ENCODE data around the gene ZBTB4.
"Not testable (repeated sequence)": the region's sequence is repeated elsewhere in the genome, so short reads cannot be mapped to it uniquely, and the experiment has no call there.

Gene ZBTB4

GRCh38 chr17:7486181-7486580 is 6.8 kb upstream of the ZBTB4 start:
- in situ Hi-C loops (cut with MboI; ENCODE audit: low sequenced_read_pairs, unreplicated experiment), result no loop called here
- no peak for DNase-seq (ENCODE audit: low spot score)
- TF ChIP-seq CTCF (IDR thresholded peaks at IDR 0.05; ENCODE audit: borderline replicate concordance, control extremely low read depth, extremely low read depth, insufficient read depth, missing control alignments), result no peak

DNA sequence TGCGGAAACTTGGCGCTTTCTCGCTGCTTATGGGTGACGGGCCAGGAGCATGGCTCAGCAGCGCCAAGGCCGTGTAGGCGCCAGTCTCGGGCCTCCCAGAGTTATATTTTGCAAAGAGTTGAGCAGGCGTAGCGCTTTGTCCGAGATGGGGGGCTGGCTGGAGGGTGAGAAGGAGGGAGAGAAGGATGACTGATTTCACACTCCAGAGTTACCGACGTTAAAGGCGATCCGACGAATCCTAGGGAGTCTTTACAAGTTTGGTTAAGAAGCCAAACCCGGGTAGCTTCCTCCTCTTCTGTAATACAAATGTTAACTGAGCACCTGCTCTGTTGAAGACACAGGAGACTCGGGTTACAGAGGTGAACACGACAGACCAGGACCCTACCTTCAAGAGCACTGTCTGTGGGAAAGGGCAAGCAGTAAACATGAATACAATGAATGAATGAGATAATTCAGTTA is 5.5 kb upstream of the ZBTB4 start:
- no peak for TF ChIP-seq CTCF (IDR thresholded peaks at IDR 0.05; ENCODE audit: borderline replicate concordance, control extremely low read depth, extremely low read depth, insufficient read depth, missing control alignments)
- no peak for DNase-seq (ENCODE audit: low spot score)
- in situ Hi-C loops (cut with MboI; ENCODE audit: low sequenced_read_pairs, unreplicated experiment), result no loop called here

- DNase-seq (ENCODE audit: low spot score), result peak; percentile 99
- no peak for TF ChIP-seq CTCF (IDR thresholded peaks at IDR 0.05; ENCODE audit: borderline replicate concordance, control extremely low read depth, extremely low read depth, insufficient read depth, missing control alignments)
- in situ Hi-C loops (cut with MboI; ENCODE audit: low sequenced_read_pairs, unreplicated experiment), result no loop called here
Observed at GRCh38 chr17:7484067-7484918, 4.9 kb upstream of the ZBTB4 start, which contains the start of gene POLR2A. TSS of gene POLR2A (plus strand) at chr17:7484366.

DNA sequence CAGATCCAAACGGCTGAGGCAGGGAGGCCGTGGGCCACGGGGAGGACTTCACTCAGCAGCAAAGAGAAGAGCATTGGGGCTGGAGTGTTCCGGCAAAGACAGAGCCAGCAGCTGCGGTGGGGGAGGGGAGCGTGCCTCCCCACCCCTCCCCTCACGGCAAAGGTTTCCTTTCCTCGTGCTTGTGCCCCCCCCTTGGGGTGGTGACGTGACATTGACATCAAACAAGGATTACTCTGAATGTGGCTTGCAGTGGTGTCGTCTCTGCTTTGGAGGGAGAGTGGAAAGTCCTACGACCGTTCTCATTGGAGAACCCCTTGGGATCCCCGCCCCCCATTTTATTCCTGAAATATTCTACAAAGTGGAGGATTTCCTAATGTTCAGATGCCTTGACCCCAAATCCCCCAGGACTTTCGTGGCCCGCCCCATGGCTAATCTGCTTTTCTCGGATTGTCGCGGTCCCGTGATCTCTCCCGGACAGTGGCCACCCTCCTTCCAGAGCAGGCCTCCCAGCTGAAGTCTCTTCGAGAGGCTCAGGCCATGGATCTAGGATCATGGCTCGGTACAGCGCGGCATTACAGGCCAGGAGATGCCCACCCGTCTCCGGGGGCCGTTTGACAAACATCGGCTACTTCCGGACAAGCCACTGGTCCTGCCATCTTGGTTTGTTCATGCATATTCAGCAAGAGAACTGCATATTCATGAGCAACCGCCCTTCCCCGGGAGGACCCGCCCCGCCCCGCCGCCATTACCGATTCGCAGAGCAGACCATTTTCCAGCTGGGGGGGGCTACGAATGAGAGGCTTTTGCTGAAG is 4.0 kb upstream of the ZBTB4 start:
- DNase-seq (ENCODE audit: low spot score), result peak; percentile 92
- in situ Hi-C loops (cut with MboI; ENCODE audit: low sequenced_read_pairs, unreplicated experiment), result no loop called here
- no peak for TF ChIP-seq CTCF (IDR thresholded peaks at IDR 0.05; ENCODE audit: borderline replicate concordance, control extremely low read depth, extremely low read depth, insufficient read depth, missing control alignments)

- in situ Hi-C loops (cut with MboI; ENCODE audit: low sequenced_read_pairs, unreplicated experiment); DNase-seq (ENCODE audit: low spot score): not testable (repeated sequence)
Observed at GRCh38 chr17:7482742-7483088, 3.3 kb upstream of the ZBTB4 start.

DNA sequence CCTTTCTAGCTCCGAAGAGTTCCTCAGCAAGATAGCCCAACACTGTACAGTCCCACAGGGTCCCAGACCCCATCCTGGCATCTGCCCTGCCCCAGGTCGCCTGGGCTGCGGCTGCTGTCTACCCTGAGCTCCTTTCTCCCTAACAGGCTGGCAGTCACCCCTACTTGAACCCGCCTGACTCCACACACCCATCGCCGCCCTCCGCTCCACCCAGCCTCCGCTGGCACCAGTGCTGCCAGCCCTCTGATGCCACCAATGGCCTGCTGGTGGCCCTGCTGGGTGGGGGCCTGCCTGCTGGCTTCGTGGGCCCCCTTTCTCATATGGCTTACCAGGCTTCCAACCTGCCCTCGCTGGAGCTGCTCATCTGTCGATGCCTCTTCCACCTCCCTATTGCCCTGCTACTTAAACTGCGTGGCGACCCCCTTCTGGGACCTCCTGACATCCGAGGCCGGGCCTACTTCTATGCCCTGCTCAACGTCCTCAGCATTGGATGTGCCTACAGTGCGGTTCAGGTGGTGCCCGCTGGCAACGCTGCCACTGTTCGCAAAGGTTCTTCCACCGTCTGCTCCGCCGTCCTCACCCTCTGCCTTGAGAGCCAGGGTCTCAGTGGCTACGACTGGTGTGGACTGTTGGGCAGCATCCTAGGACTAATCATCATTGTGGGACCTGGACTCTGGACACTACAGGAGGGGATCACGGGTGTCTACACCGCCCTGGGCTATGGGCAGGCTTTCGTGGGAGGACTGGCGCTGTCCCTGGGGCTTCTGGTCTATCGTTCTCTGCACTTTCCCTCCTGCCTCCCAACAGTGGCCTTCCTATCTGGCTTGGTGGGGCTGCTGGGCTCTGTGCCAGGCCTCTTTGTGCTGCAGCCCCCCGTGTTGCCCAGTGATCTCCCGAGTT is 2.7 kb upstream of the ZBTB4 start:
- in situ Hi-C loops (cut with MboI; ENCODE audit: low sequenced_read_pairs, unreplicated experiment), result not testable (repeated sequence)

GRCh38 chr17:7481275-7481674 is 1.8 kb upstream of the ZBTB4 start, which contains the start of gene SLC35G6:
TSS of gene SLC35G6 (plus strand) at chr17:7481446. CDS start at chr17:7481517, 71 bp downstream.
- in situ Hi-C loops (cut with MboI; ENCODE audit: low sequenced_read_pairs, unreplicated experiment); DNase-seq (ENCODE audit: low spot score): not testable (repeated sequence)

More for the DNA sequence above, 2.7 kb upstream of the ZBTB4 start:
- DNase-seq (ENCODE audit: low spot score), result not testable (repeated sequence)

Measured in GM13976 (cell line).